HG03442 (cell line): ENCODE results near the gene LRRC56.
A peak's percentile ranks its signal among the peaks of the same experiment; 100 is the strongest.

Experiments used
- ATAC-seq: cut with Tn5 transposase; IDR thresholded peaks from one replicate; pipeline ENCODE4 v1.9.1; 2021; ENCODE audit warnings: mild to moderate bottlenecking, moderate library complexity; ENCODE audit not compliant: unreplicated experiment

Gene LRRC56

GRCh38 chr11:537622-538430 is 499 bp downstream of the LRRC56 start:
- ATAC-seq: no peak

GRCh38 chr11:538431-539051 is 1.2 kb downstream of the LRRC56 start:
- ATAC-seq: no peak

- no peak for ATAC-seq
Measured at GRCh38 chr11:539971-540481, 2.7 kb downstream of the LRRC56 start.

- ATAC-seq: no peak
Measured at GRCh38 chr11:540583-541432, 3.5 kb downstream of the LRRC56 start.

- no peak for ATAC-seq
Measured at GRCh38 chr11:541433-541885, 4.1 kb downstream of the LRRC56 start.

- ATAC-seq: no peak
Measured at GRCh38 chr11:544817-545166, 7.5 kb downstream of the LRRC56 start.

- ATAC-seq: no peak
Measured at GRCh38 chr11:545171-545570, 7.8 kb downstream of the LRRC56 start.

- ATAC-seq: no peak
Measured at GRCh38 chr11:548700-549603, 11.6 kb downstream of the LRRC56 start.

- ATAC-seq: no peak
Measured at GRCh38 chr11:550021-550745, 12.9 kb downstream of the LRRC56 start.

GRCh38 chr11:550746-551085 is 13.4 kb downstream of the LRRC56 start:
- ATAC-seq: no peak

- no peak for ATAC-seq
Measured at GRCh38 chr11:551131-551530, 13.8 kb downstream of the LRRC56 start.

GRCh38 chr11:551596-551995 is 14.3 kb downstream of the LRRC56 start:
- no peak for ATAC-seq

GRCh38 chr11:553083-553987 is 16.0 kb downstream of the LRRC56 start:
- no peak for ATAC-seq

GRCh38 chr11:553988-554340 is 16.6 kb downstream of the LRRC56 start:
- no peak for ATAC-seq

GRCh38 chr11:554428-555226 is 17.3 kb downstream of the LRRC56 start:
- peak; percentile 49 for ATAC-seq

GRCh38 chr11:555227-555779 is 18.0 kb downstream of the LRRC56 start:
- ATAC-seq: no peak

GRCh38 chr11:555780-556661 is 18.7 kb downstream of the LRRC56 start:
- ATAC-seq: no peak
